HepG2 (cell line): ENCODE measurements around the gene CKLF. TPM values are rescaled to one million over a fixed set of nuclear protein-coding genes. Genes with fewer than 3 reads are reported as not detected.

Experiments used
- FIP1L1 ChIP-seq: fragments of 200-400 bp; formaldehyde crosslinking; IDR thresholded peaks from 2 replicates; pipeline ENCODE4 v1.6.1; 2018; ENCODE audit warnings: low read depth, mild to moderate bottlenecking, low read length, moderate library complexity, borderline replicate concordance; ENCODE audit not compliant: insufficient read depth
- FOXA1 ChIP-seq, 2 experiments: fragments of 450-650 bp in 1 of 2; sonication (generic) in 1 of 2; formaldehyde crosslinking in 1 of 2; IDR thresholded peaks; 2 replicates each; pipeline versions ENCODE4 v1.4.0 to v1.6.1; 2016 to 2020; ENCODE audit warnings: missing genetic modification reagents in 1 of 2
- FUBP1 ChIP-seq: sonication (generic); formaldehyde crosslinking; IDR thresholded peaks from 2 replicates; pipeline ENCODE4 v1.5.1; 2020; ENCODE audit warnings: missing genetic modification reagents, mild to moderate bottlenecking, borderline replicate concordance
- GMEB2 ChIP-seq: IDR thresholded peaks from 2 replicates; pipeline ENCODE4 v1.6.1; 2016; ENCODE audit warnings: missing biosample characterization, missing genetic modification reagents, low read depth
- HNF1A ChIP-seq, 2 experiments: sonication (generic) in 1 of 2; formaldehyde crosslinking in 1 of 2; IDR thresholded peaks; 2 replicates each; pipeline versions ENCODE4 v1.4.0 to v1.6.1; 2016 to 2020; ENCODE audit warnings: borderline replicate concordance in 1 of 2, low read depth in 1 of 2, mild to moderate bottlenecking in 1 of 2, missing genetic modification reagents in 1 of 2
- HNRNPL ChIP-seq: fragments of 200-400 bp; formaldehyde crosslinking; IDR thresholded peaks from 2 replicates; pipeline ENCODE4 v1.6.1; 2017; ENCODE audit warnings: mild to moderate bottlenecking, low read depth, low read length
- PAX8 ChIP-seq: sonication (generic); formaldehyde crosslinking; IDR thresholded peaks from 2 replicates; pipeline ENCODE4 v1.8.0; 2022; ENCODE audit warnings: mild to moderate bottlenecking, missing genetic modification reagents, borderline replicate concordance
- POLR2AphosphoS5 ChIP-seq: IDR thresholded peaks from 2 replicates; pipeline ENCODE4 v1.6.1; 2012; ENCODE audit warnings: low read depth, low read length
- SNAPC2 ChIP-seq: sonication (generic); formaldehyde crosslinking; IDR thresholded peaks from 2 replicates; pipeline ENCODE4 v1.8.1; 2022; ENCODE audit warnings: mild to moderate bottlenecking, missing genetic modification reagents
- TCF7L2 ChIP-seq: IDR thresholded peaks from 2 replicates; pipeline ENCODE4 v1.6.1; 2011; ENCODE audit warnings: mild to moderate bottlenecking, low read depth, low read length, moderate library complexity
- ZMYM4 ChIP-seq: sonication (generic); formaldehyde crosslinking; IDR thresholded peaks from 2 replicates; pipeline ENCODE4 v1.8.1; 2023; ENCODE audit warnings: mild to moderate bottlenecking, missing genetic modification reagents
- ZNF530 ChIP-seq: sonication (generic); formaldehyde crosslinking; IDR thresholded peaks from 2 replicates; pipeline ENCODE4 v1.5.0; 2020; ENCODE audit warnings: low read depth, mild to moderate bottlenecking, missing genetic modification reagents
- ZNF768 ChIP-seq: sonication (generic); formaldehyde crosslinking; IDR thresholded peaks from 2 replicates; pipeline ENCODE4 v1.4.0; 2020; ENCODE audit warnings: missing genetic modification reagents
- ZSCAN20 ChIP-seq: sonication (generic); formaldehyde crosslinking; IDR thresholded peaks from 2 replicates; pipeline ENCODE4 v1.4.0; 2020; ENCODE audit warnings: missing genetic modification reagents, mild to moderate bottlenecking, borderline replicate concordance
- polyA plus RNA-seq, 8 experiments: library from polyadenylated mRNA; depleted of rRNA in 3 of 8; stranded (reverse) in 7 of 8; unstranded in 1 of 8; fragments of >200 nt; fragmentation: Illumina TruSeq in 4 of 8; extraction: Trizol in 4 of 8; gene quantifications; 2 replicates each; pipeline versions ENCODE4 v1.2.1 to v1.2.3, GENCODE V29; 2011 to 2016; ENCODE audit warnings: low read depth in 4 of 8, missing spikeins in 1 of 8, mixed read lengths in 1 of 8; ENCODE audit not compliant: insufficient read depth in 1 of 8
- total RNA-seq, 5 experiments: library from RNA; depleted of rRNA; stranded (reverse); fragments of >200 nt; fragmentation: Illumina TruSeq; extraction: Trizol; gene quantifications; 2 replicates each; pipeline ENCODE4 v1.2.3, GENCODE V29; 2016; ENCODE audit warnings: low read depth in 1 of 5
- TF ChIP-seq, protein P1 (sequence below): sonication (generic); formaldehyde crosslinking; IDR thresholded peaks from 2 replicates; pipeline ENCODE4 v1.4.0; 2020; ENCODE audit warnings: missing genetic modification reagents
- TF ChIP-seq, protein P2 (sequence below): sonication (generic); formaldehyde crosslinking; IDR thresholded peaks from 2 replicates; pipeline ENCODE4 v1.4.0; 2020; ENCODE audit warnings: mild to moderate bottlenecking, missing genetic modification reagents

The CKLF gene
- total and polyA plus RNA-seq, 2 of the 13 experiments (the other 11 are each of a cell fraction or from before 2014, with no cell fraction given): 120 to 167 TPM

- TF ChIP-seq GMEB2 (no peak), ZSCAN20 (CRISPR knock-in tag) (peak; percentile 93; the same call in 1 of the 2 replicates), PAX8 (CRISPR knock-in tag) (peak; percentile 90; the same call in 1 of the 2 replicates), ZNF768 (CRISPR knock-in tag) (peak; percentile 15; the same call in 1 of the 2 replicates), FOXA1 (IDR thresholded peaks at IDR 0.05) (no peak), FOXA1 (CRISPR knock-in tag; IDR thresholded peaks at IDR 0.05) (no peak), FIP1L1 (no peak), POLR2AphosphoS5 (peak; percentile 91), TCF7L2 (no peak), HNRNPL (peak; percentile 88), FUBP1 (CRISPR knock-in tag) (no peak), ZMYM4 (CRISPR knock-in tag) (peak; percentile 83; the same call in 1 of the 2 replicates), ZNF530 (CRISPR knock-in tag) (no peak), HNF1A (IDR thresholded peaks at IDR 0.05; ENCODE audit: low read depth) (no peak), HNF1A (CRISPR knock-in tag; IDR thresholded peaks at IDR 0.05; ENCODE audit: borderline replicate concordance) (peak; percentile 57; the same call in 1 of the 2 replicates), SNAPC2 (CRISPR knock-in tag) (no peak)
- TF ChIP-seq, protein P1, sequence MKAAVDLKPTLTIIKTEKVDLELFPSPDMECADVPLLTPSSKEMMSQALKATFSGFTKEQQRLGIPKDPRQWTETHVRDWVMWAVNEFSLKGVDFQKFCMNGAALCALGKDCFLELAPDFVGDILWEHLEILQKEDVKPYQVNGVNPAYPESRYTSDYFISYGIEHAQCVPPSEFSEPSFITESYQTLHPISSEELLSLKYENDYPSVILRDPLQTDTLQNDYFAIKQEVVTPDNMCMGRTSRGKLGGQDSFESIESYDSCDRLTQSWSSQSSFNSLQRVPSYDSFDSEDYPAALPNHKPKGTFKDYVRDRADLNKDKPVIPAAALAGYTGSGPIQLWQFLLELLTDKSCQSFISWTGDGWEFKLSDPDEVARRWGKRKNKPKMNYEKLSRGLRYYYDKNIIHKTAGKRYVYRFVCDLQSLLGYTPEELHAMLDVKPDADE (CRISPR knock-in tag): no peak; the same call in 1 of the 2 replicates
- TF ChIP-seq, protein P2, sequence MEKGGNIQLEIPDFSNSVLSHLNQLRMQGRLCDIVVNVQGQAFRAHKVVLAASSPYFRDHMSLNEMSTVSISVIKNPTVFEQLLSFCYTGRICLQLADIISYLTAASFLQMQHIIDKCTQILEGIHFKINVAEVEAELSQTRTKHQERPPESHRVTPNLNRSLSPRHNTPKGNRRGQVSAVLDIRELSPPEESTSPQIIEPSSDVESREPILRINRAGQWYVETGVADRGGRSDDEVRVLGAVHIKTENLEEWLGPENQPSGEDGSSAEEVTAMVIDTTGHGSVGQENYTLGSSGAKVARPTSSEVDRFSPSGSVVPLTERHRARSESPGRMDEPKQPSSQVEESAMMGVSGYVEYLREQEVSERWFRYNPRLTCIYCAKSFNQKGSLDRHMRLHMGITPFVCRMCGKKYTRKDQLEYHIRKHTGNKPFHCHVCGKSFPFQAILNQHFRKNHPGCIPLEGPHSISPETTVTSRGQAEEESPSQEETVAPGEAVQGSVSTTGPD (CRISPR knock-in tag): no peak
Measured at GRCh38 chr16:66549284-66550131, 2.9 kb upstream of the CKLF start, which contains the start of gene TK2 (continued).
